DND-41 (cell line): ENCODE results near the gene ARFIP1.

Experiments used
- ATAC-seq: fragments of 200-7000 bp; cut with Tn5 transposase; 3 replicates; pipeline ENCODE4 v1.9.1; 2021; ENCODE audit warnings: low read depth; ENCODE audit not compliant: insufficient read depth
- DNase-seq: peaks from one replicate; pipeline ENCODE4 v3.0.0-alpha.2; 2020
- H2AFZ ChIP-seq: 2 replicates; pipeline ENCODE4 v1.6.0; 2012; ENCODE audit warnings: low read depth, low read length
- H3K27ac ChIP-seq: 2 replicates; pipeline ENCODE4 v1.5.1; 2012; ENCODE audit warnings: low read length, inconsistent platforms
- H3K27me3 ChIP-seq: fragments of 200-600 bp; sonication (generic); 2 replicates; pipeline ENCODE4 v1.6.0; 2012; ENCODE audit warnings: low read length, mild to moderate bottlenecking, inconsistent platforms; ENCODE audit not compliant: insufficient read depth, poor library complexity
- H3K36me3 ChIP-seq: 2 replicates; pipeline ENCODE4 v1.5.1; 2012; ENCODE audit warnings: low read length, inconsistent platforms; ENCODE audit not compliant: insufficient read depth
- H3K4me1 ChIP-seq: 2 replicates; pipeline ENCODE4 v1.5.1; 2012; ENCODE audit warnings: mild to moderate bottlenecking, low read length; ENCODE audit not compliant: insufficient read depth
- H3K4me2 ChIP-seq: 2 replicates; pipeline ENCODE4 v1.6.0; 2012; ENCODE audit warnings: mild to moderate bottlenecking, moderate library complexity, low read length, inconsistent platforms; ENCODE audit not compliant: insufficient read depth
- H3K4me3 ChIP-seq, 2 experiments: fragments of 200-600 bp in 1 of 2; shearing (Covaris generic) in 1 of 2; 2 replicates each; pipeline ENCODE4 v1.5.1; 2012 to 2016; ENCODE audit warnings: inconsistent platforms in 2 of 2, low read length in 2 of 2, mild to moderate bottlenecking in 2 of 2, low read depth in 1 of 2, moderate library complexity in 1 of 2
- H3K79me2 ChIP-seq: 2 replicates; pipeline ENCODE4 v1.6.0; 2012; ENCODE audit warnings: low read length, inconsistent platforms; ENCODE audit not compliant: insufficient read depth
- H3K9ac ChIP-seq: 2 replicates; pipeline ENCODE4 v1.6.0; 2012; ENCODE audit warnings: low read depth, mild to moderate bottlenecking, inconsistent platforms, low read length, moderate library complexity
- H3K9me3 ChIP-seq: 2 replicates; pipeline ENCODE4 v1.5.1; 2012; ENCODE audit warnings: low read length, moderate library complexity, mild to moderate bottlenecking, inconsistent platforms; ENCODE audit not compliant: insufficient read depth, severe bottlenecking
- H4K20me1 ChIP-seq: 2 replicates; pipeline ENCODE4 v1.6.0; 2012; ENCODE audit warnings: low read length; ENCODE audit not compliant: insufficient read depth
- EZH2 ChIP-seq: IDR thresholded peaks from 3 replicates; pipeline ENCODE4 v1.6.1; 2012; ENCODE audit warnings: borderline replicate concordance, low read depth, mild to moderate bottlenecking, moderate library complexity, low read length, inconsistent platforms; ENCODE audit not compliant: severe bottlenecking
- TF ChIP-seq, protein P1 (sequence below): IDR thresholded peaks from 2 replicates; pipeline ENCODE4 v1.5.1; 2012; ENCODE audit warnings: borderline replicate concordance, low read length, moderate library complexity, mild to moderate bottlenecking; ENCODE audit not compliant: poor library complexity, severe bottlenecking; ENCODE audit errors: extremely low read depth

The ARFIP1 gene

DNA sequence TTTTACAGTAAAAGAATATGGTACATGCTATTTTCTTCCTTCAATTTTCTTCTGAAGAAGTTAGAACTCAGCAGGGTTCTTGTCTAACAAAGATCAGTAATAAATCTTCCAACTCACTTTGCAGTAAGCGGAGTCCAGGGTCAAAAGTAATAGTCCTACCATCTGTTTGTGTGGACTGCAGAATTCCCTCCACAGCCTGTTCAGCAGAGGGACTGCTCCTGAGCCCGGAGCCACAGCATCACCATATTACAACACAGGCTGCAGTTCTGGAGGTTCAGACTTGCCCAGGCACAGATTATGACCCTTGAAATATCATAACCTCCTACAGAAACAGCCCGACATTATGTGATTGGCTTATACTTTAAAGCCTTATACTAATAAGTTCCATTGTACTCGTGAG lies 166.7 kb downstream of the ARFIP1 start:
- no peaks in the 10 kb centered on the region for H4K20me1 ChIP-seq
- no peak overlapping the region for H3K4me2 ChIP-seq
- no peaks in the 10 kb centered on the region for H3K9me3 ChIP-seq
- DNase-seq (no peak), ATAC-seq (no peak)
- H3K27ac ChIP-seq: no peak overlapping the region
- no peaks in the 10 kb centered on the region for H3K4me1 ChIP-seq
- H3K9ac ChIP-seq: no peak overlapping the region
- no peaks in the 10 kb centered on the region for H3K36me3 ChIP-seq
- H3K79me2 ChIP-seq: no peaks in the 10 kb centered on the region
- TF ChIP-seq, protein P1, sequence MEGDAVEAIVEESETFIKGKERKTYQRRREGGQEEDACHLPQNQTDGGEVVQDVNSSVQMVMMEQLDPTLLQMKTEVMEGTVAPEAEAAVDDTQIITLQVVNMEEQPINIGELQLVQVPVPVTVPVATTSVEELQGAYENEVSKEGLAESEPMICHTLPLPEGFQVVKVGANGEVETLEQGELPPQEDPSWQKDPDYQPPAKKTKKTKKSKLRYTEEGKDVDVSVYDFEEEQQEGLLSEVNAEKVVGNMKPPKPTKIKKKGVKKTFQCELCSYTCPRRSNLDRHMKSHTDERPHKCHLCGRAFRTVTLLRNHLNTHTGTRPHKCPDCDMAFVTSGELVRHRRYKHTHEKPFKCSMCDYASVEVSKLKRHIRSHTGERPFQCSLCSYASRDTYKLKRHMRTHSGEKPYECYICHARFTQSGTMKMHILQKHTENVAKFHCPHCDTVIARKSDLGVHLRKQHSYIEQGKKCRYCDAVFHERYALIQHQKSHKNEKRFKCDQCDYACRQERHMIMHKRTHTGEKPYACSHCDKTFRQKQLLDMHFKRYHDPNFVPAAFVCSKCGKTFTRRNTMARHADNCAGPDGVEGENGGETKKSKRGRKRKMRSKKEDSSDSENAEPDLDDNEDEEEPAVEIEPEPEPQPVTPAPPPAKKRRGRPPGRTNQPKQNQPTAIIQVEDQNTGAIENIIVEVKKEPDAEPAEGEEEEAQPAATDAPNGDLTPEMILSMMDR: no peak
- TF ChIP-seq EZH2: no peak
- no peak overlapping the region for H3K4me3 ChIP-seq
- no peaks in the 10 kb centered on the region for H3K27me3 ChIP-seq
- H2AFZ ChIP-seq: no peak overlapping the region

DNA sequence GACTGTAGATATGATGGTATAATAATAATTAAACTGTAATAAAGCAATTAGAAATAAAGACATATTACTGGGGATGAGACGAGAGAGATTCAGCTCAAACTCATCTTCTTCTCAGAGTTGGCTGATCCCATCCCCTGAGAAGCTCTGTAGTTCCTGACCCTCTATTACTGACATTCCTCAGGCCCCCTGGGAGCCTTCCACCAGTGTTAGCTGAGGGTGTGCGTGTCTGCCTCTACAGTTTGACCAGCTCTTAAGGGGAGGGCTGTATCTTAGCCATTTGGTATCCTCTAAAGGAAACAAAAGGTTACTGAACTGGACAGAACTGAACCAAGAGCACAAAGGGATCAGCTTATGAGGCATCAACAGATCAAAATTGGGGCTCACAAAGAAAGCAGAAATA lies 167.6 kb downstream of the ARFIP1 start:
- Histone ChIP-seq H3K9ac (no peak overlapping the region), H3K36me3 (no peaks in the 10 kb centered on the region), H3K4me1 (no peaks in the 10 kb centered on the region), H3K4me3 (no peak overlapping the region), H3K27ac (no peak overlapping the region), H3K79me2 (no peaks in the 10 kb centered on the region), H3K4me2 (no peak overlapping the region), H4K20me1 (no peaks in the 10 kb centered on the region), H3K27me3 (no peaks in the 10 kb centered on the region), H3K9me3 (no peaks in the 10 kb centered on the region), H2AFZ (no peak overlapping the region)
- ATAC-seq (no peak), DNase-seq (no peak)
- no peak for TF ChIP-seq EZH2
- TF ChIP-seq, protein P1: no peak

- TF ChIP-seq, protein P1: no peak
- TF ChIP-seq EZH2: no peak
- no peak for DNase-seq
- H3K79me2 ChIP-seq: no peaks in the 10 kb centered on the region
These were observed 170.2 kb downstream of the ARFIP1 start for GRCh38 chr4:152949930-152950329.

More at GRCh38 chr4:152949930-152950329, 170.2 kb downstream of the ARFIP1 start:
- H3K4me3 ChIP-seq: no peak overlapping the region
- no peaks in the 10 kb centered on the region for H4K20me1 ChIP-seq
- no peak overlapping the region for H3K27ac ChIP-seq
- no peak overlapping the region for H2AFZ ChIP-seq
- no peaks in the 10 kb centered on the region for H3K27me3 ChIP-seq
- H3K4me2 ChIP-seq: no peak overlapping the region
- ATAC-seq: no peak
- H3K9ac ChIP-seq: no peak overlapping the region
- no peaks in the 10 kb centered on the region for H3K36me3 ChIP-seq
- no peaks in the 10 kb centered on the region for H3K4me1 ChIP-seq
- no peaks in the 10 kb centered on the region for H3K9me3 ChIP-seq
